ENCODE measurements around the gene ZSCAN1. TPM values are rescaled to one million over a fixed set of nuclear protein-coding genes. Genes with fewer than 3 reads are reported as not detected.

Gene ZSCAN1, protein sequence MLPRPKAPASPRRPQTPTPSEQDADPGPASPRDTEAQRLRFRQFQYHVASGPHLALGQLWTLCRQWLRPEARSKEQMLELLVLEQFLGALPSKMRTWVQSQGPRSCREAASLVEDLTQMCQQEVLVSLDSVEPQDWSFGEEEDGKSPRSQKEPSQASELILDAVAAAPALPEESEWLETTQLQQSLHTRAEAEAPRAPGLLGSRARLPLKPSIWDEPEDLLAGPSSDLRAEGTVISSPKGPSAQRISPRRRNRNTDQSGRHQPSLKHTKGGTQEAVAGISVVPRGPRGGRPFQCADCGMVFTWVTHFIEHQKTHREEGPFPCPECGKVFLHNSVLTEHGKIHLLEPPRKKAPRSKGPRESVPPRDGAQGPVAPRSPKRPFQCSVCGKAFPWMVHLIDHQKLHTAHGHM
- total RNA-seq (0.98 TPM), polyA plus RNA-seq (ENCODE audit: insufficient read depth, low read depth, low replicate concordance) (2.8 TPM)
- long read RNA-seq, donor 1, partial matches to known transcripts: 0 of 1 reads
- long read RNA-seq, donor 1, other reads (novel, unspliced or antisense): 0 of 1 reads
- long read RNA-seq, donor 2, partial matches to known transcripts: 0 of 1 reads
- long read RNA-seq, donor 2, other reads (novel, unspliced or antisense): 0 of 1 reads
- long read RNA-seq, donor 3, partial matches to known transcripts: 0 of 4 reads
- long read RNA-seq, donor 3, other reads (novel, unspliced or antisense): 0 of 4 reads
- long read RNA-seq, donor 4, transcript ZSCAN1-203 (3 exons, 813 nt): major isoform, 5 of 5 reads
- long read RNA-seq, donor 4, partial matches to known transcripts: 0 of 5 reads
- long read RNA-seq, donor 4, other reads (novel, unspliced or antisense): 0 of 5 reads
- long read RNA-seq, donor 5: 0 reads
- long read RNA-seq, donor 6, partial matches to known transcripts: 6 of 10 reads
- long read RNA-seq, donor 6, other reads (novel, unspliced or antisense): 0 of 10 reads
- long read RNA-seq, donor 7, partial matches to known transcripts: 1 of 2 reads
- long read RNA-seq, donor 7, other reads (novel, unspliced or antisense): 0 of 2 reads
- long read RNA-seq, donor 8, partial matches to known transcripts: 5 of 5 reads
- long read RNA-seq, donor 8, other reads (novel, unspliced or antisense): 0 of 5 reads
- long read RNA-seq, donor 9, partial matches to known transcripts: 0 of 1 reads
- long read RNA-seq, donor 9, other reads (novel, unspliced or antisense): 0 of 1 reads
- long read RNA-seq, donor 10, partial matches to known transcripts: 0 of 1 reads
- long read RNA-seq, donor 10, other reads (novel, unspliced or antisense): 0 of 1 reads

GRCh38 chr19:58033741-58034476 lies at the start of gene ZSCAN1:
Gene ZSCAN1 (plus strand): TSS chr19:58034025. CDS start chr19:58037837, 3,812 bp downstream.
- H3K27ac ChIP-seq (ENCODE audit: low read depth in 2 of 2, low read length in 2 of 2): no peak within 1 kb of the TSS

GRCh38 chr19:57992841-57993240 lies 41.0 kb upstream of the ZSCAN1 start:
- intact Hi-C loops (cut with DNase I): no loop called here
- TF ChIP-seq, protein P1, sequence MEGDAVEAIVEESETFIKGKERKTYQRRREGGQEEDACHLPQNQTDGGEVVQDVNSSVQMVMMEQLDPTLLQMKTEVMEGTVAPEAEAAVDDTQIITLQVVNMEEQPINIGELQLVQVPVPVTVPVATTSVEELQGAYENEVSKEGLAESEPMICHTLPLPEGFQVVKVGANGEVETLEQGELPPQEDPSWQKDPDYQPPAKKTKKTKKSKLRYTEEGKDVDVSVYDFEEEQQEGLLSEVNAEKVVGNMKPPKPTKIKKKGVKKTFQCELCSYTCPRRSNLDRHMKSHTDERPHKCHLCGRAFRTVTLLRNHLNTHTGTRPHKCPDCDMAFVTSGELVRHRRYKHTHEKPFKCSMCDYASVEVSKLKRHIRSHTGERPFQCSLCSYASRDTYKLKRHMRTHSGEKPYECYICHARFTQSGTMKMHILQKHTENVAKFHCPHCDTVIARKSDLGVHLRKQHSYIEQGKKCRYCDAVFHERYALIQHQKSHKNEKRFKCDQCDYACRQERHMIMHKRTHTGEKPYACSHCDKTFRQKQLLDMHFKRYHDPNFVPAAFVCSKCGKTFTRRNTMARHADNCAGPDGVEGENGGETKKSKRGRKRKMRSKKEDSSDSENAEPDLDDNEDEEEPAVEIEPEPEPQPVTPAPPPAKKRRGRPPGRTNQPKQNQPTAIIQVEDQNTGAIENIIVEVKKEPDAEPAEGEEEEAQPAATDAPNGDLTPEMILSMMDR (IDR thresholded peaks at IDR 0.05; ENCODE audit: borderline replicate concordance, extremely low read depth, insufficient read depth): no peak
- H3K36me3 ChIP-seq (ENCODE audit: control insufficient read depth in 2 of 3, insufficient read depth in 3 of 3, low read length in 3 of 3): peaks cover 16 to 31% (median 24%) of the 10 kb centered on the region in 3 donors

More at GRCh38 chr19:58033741-58034476, at the start of gene ZSCAN1:
- no peak for FAIRE-seq
- peak; percentile 97 to 99 (median 98) for DNase-seq
- Histone ChIP-seq H3K4me3 (ENCODE audit: low read length in 3 of 3) (peak within 1 kb of the TSS in 2 of 3 donors; percentile 36 to 37), H3K9me3 (ENCODE audit: control insufficient read depth in 2 of 3, insufficient read depth in 1 of 3, low read length in 3 of 3) (peaks cover 0 to 4% (median 0%) of the 10 kb centered on the region in 3 donors), H3K4me1 (ENCODE audit: control insufficient read depth in 2 of 3, insufficient read depth in 2 of 3, low read depth in 1 of 3, low read length in 3 of 3) (no peaks in the 10 kb centered on the region), H3K27me3 (ENCODE audit: control insufficient read depth, insufficient read depth, low read length) (no peaks in the 10 kb centered on the region), H3K9ac (ENCODE audit: low read length in 3 of 3) (no peak within 1 kb of the TSS), H3K36me3 (ENCODE audit: control insufficient read depth in 2 of 3, insufficient read depth in 3 of 3, low read length in 3 of 3) (no peaks in the 10 kb centered on the region)
- TF ChIP-seq, protein P1 (IDR thresholded peaks at IDR 0.05; ENCODE audit: borderline replicate concordance, extremely low read depth, insufficient read depth): no peak
- intact Hi-C loops (cut with DNase I): no loop called here

GRCh38 chr19:58000677-58001076 lies 33.1 kb upstream of the ZSCAN1 start:
- intact Hi-C loops (cut with DNase I): no loop called here
- Histone ChIP-seq H3K4me1 (ENCODE audit: control insufficient read depth in 2 of 3, insufficient read depth in 2 of 3, low read depth in 1 of 3, low read length in 3 of 3) (peaks cover 2 to 15% (median 5%) of the 10 kb centered on the region in 3 donors), H3K4me3 (ENCODE audit: low read length in 3 of 3) (peak overlapping the region in 1 of 3 donors; percentile 94), H3K9ac (ENCODE audit: low read length in 3 of 3) (no peak overlapping the region), H3K36me3 (ENCODE audit: control insufficient read depth in 2 of 3, insufficient read depth in 3 of 3, low read length in 3 of 3) (peaks cover 17 to 22% (median 21%) of the 10 kb centered on the region in 3 donors), H3K9me3 (ENCODE audit: control insufficient read depth in 2 of 3, insufficient read depth in 1 of 3, low read length in 3 of 3) (peaks cover 4 to 8% (median 6%) of the 10 kb centered on the region in 3 donors), H3K27ac (ENCODE audit: low read depth in 2 of 2, low read length in 2 of 2) (no peak overlapping the region), H3K27me3 (ENCODE audit: control insufficient read depth, insufficient read depth, low read length) (no peaks in the 10 kb centered on the region)
- DNase-seq: no peak
- TF ChIP-seq, protein P1 (IDR thresholded peaks at IDR 0.05; ENCODE audit: borderline replicate concordance, extremely low read depth, insufficient read depth): no peak
- FAIRE-seq: no peak

More at GRCh38 chr19:57992841-57993240, 41.0 kb upstream of the ZSCAN1 start:
- no peaks in the 10 kb centered on the region for H3K27me3 ChIP-seq (ENCODE audit: control insufficient read depth, insufficient read depth, low read length)
- no peak overlapping the region for H3K4me3 ChIP-seq (ENCODE audit: low read length in 3 of 3)
- no peak overlapping the region for H3K9ac ChIP-seq (ENCODE audit: low read length in 3 of 3)
- no peaks in the 10 kb centered on the region for H3K4me1 ChIP-seq (ENCODE audit: control insufficient read depth in 2 of 3, insufficient read depth in 2 of 3, low read depth in 1 of 3, low read length in 3 of 3)
- peaks cover 16 to 46% (median 30%) of the 10 kb centered on the region in 3 donors for H3K9me3 ChIP-seq (ENCODE audit: control insufficient read depth in 2 of 3, insufficient read depth in 1 of 3, low read length in 3 of 3)
- DNase-seq: no peak
- H3K27ac ChIP-seq (ENCODE audit: low read depth in 2 of 2, low read length in 2 of 2): no peak overlapping the region
- FAIRE-seq: no peak

Measured in kidney (tissue), 22 donors.